Thoracic aorta (tissue), 2 donors: Measurements from ENCODE around the gene RFESD. TPM values are rescaled to one million over a fixed set of nuclear protein-coding genes. Genes with fewer than 3 reads are reported as not detected.

Experiments used
- ATAC-seq: fragments of 150-250 bp; one replicate; pipeline ENCODE4 v1.8.0; 2017; ENCODE audit warnings: low read depth; ENCODE audit not compliant: insufficient number of reproducible peaks, low FRiP score
- DNase-seq: peaks from one replicate; pipeline ENCODE4 v3.0.0-alpha.2; 2020; ENCODE audit warnings: low spot score
- H3K27ac ChIP-seq, 2 donors: fragments of 200-600 bp; sonication (generic); 1 replicate in 1 of 2; 2 replicates in 1 of 2; pipeline ENCODE4 v1.5.1; 2016; ENCODE audit warnings: mild to moderate bottlenecking in 2 of 2, moderate library complexity in 2 of 2
- H3K27me3 ChIP-seq: fragments of 200-600 bp; sonication (generic); replicated peaks from 2 replicates; pipeline ENCODE4 v1.6.0; 2016; ENCODE audit warnings: mild to moderate bottlenecking; ENCODE audit not compliant: insufficient read depth
- H3K36me3 ChIP-seq: fragments of 200-600 bp; sonication (generic); one replicate; pipeline ENCODE4 v1.5.1; 2016
- H3K4me1 ChIP-seq, 2 donors: fragments of 200-600 bp; sonication (generic); 1 replicate in 1 of 2; 2 replicates in 1 of 2; pipeline versions ENCODE4 v1.5.1 to v1.6.0; 2016; ENCODE audit warnings: low read depth in 2 of 2, mild to moderate bottlenecking in 1 of 2; ENCODE audit not compliant: control insufficient read depth in 1 of 2
- H3K4me3 ChIP-seq: fragments of 200-600 bp; sonication (generic); 2 replicates; pipeline ENCODE4 v1.5.1; 2016; ENCODE audit warnings: mild to moderate bottlenecking
- H3K9me3 ChIP-seq: fragments of 200-600 bp; sonication (generic); 2 replicates; pipeline ENCODE4 v1.5.1; 2016
- total RNA-seq, 2 donors: library from RNA; depleted of rRNA; stranded (reverse); fragments of >200 nt; gene quantifications; one replicate each; pipeline versions ENCODE4 v1.1.0 to v1.2.3, GENCODE V29; 2016
- TF ChIP-seq, protein P1 (sequence below): fragments of 200-600 bp; sonication (generic); IDR thresholded peaks from one replicate; pipeline ENCODE4 v1.5.1; 2019; ENCODE audit warnings: antibody characterized with exemption

RFESD gene
- total RNA-seq, 2 donors from 2014 or later = 0.85 to 11.1 TPM

DNA sequence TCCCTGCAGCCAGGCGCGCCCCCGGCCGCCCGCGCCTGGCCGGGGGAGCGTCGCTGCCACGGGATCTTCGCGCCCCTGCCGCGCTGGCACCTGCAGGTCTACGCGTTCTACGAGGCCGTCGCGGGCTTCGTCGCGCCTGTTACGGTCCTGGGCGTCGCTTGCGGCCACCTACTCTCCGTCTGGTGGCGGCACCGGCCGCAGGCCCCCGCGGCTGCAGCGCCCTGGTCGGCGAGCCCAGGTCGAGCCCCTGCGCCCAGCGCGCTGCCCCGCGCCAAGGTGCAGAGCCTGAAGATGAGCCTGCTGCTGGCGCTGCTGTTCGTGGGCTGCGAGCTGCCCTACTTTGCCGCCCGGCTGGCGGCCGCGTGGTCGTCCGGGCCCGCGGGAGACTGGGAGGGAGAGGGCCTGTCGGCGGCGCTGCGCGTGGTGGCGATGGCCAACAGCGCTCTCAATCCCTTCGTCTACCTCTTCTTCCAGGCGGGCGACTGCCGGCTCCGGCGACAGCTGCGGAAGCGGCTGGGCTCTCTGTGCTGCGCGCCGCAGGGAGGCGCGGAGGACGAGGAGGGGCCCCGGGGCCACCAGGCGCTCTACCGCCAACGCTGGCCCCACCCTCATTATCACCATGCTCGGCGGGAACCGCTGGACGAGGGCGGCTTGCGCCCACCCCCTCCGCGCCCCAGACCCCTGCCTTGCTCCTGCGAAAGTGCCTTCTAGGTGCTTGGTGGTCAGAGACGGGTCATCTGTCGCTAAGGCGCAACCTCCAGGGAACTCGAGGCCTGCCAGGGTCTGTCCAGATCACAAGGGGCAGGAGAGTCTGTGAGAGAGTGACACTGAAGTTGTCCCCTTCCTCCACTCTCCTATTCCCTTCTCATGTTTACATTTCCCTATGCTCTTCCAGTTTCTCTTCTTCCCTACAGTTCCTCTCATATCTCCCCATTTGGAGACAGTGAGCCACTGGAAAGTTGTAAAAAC lies 25.4 kb upstream of the RFESD start:
- peak overlapping the region in 1 of 2 donors; percentile 2 for H3K27ac ChIP-seq
- H3K4me1 ChIP-seq = peaks cover 0 to 17% of the 10 kb centered on the region in 2 donors
- TF ChIP-seq, protein P1, sequence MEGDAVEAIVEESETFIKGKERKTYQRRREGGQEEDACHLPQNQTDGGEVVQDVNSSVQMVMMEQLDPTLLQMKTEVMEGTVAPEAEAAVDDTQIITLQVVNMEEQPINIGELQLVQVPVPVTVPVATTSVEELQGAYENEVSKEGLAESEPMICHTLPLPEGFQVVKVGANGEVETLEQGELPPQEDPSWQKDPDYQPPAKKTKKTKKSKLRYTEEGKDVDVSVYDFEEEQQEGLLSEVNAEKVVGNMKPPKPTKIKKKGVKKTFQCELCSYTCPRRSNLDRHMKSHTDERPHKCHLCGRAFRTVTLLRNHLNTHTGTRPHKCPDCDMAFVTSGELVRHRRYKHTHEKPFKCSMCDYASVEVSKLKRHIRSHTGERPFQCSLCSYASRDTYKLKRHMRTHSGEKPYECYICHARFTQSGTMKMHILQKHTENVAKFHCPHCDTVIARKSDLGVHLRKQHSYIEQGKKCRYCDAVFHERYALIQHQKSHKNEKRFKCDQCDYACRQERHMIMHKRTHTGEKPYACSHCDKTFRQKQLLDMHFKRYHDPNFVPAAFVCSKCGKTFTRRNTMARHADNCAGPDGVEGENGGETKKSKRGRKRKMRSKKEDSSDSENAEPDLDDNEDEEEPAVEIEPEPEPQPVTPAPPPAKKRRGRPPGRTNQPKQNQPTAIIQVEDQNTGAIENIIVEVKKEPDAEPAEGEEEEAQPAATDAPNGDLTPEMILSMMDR = no peak
- H3K36me3 ChIP-seq = no peaks in the 10 kb centered on the region
- H3K27me3 ChIP-seq = no peaks in the 10 kb centered on the region
- H3K9me3 ChIP-seq = no peaks in the 10 kb centered on the region
- peak overlapping the region; percentile 83 for H3K4me3 ChIP-seq
- DNase-seq = no peak
- ATAC-seq = peak; percentile 11

DNA sequence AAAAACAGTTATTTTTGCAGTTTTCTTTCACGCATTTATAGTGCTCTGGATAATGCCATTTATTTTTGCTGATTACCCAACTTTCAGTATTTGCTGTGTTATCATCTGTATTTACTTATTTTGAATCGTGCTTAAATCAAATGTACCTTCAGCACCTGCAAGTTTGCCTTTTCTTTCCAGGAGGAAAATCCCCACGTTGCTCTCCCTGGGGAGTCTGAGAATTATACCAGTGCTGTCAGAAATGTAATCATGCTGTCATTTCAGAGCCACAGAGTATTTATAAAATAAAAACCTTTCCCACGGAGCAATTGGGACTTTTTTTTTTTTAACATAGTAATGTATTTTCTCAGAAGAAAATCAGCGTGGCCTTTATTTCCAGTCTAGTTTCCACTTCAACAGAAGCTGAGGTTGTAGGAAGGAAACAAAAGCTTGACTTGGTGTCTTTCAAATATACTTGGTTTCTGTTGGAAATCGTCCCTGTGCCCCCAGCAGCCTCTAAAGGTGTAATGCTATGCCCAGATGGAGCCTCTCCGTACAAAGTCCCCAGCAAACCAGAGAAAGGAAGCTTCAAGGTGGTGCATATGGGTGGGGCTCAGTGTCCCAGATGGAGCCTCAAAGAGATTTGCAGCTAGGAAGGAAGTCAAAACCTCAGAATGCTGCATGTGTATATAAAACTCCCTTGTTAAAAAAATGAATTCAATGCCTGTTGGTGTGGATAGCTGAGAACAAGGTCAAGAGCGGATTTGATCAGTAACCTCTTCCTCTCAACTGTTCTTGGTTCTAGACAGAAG lies 24.5 kb upstream of the RFESD start:
- peaks cover 5 to 24% of the 10 kb centered on the region in 2 donors for H3K4me1 ChIP-seq
- peak overlapping the region; percentile 83 for H3K4me3 ChIP-seq
- H3K27me3 ChIP-seq = no peaks in the 10 kb centered on the region
- TF ChIP-seq, protein P1 = no peak
- H3K9me3 ChIP-seq = no peaks in the 10 kb centered on the region
- H3K27ac ChIP-seq = no peak overlapping the region
- DNase-seq = no peak
- no peak for ATAC-seq
- no peaks in the 10 kb centered on the region for H3K36me3 ChIP-seq

DNA sequence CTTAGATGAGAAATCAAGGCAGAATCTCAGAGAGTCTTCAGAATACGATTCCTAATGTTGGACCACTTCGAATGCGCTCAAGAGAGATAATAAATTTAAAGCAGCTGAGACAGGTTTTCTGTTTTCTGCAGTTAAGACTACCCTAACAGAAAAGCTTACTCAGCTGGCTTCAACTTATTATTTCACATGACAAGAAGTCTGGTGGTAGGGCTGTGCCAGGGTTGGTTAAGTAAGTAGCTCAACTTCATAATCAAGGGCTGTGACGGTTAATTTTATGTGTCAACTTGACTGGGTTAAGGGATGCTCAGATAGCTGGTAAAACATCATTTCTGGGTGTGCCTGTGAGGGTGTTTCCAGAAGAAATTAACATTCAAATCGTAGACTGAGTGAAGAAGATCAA lies 22.9 kb upstream of the RFESD start:
- H3K4me3 ChIP-seq = no peak overlapping the region
- H3K4me1 ChIP-seq = peaks cover 5 to 26% of the 10 kb centered on the region in 2 donors
- H3K36me3 ChIP-seq = no peaks in the 10 kb centered on the region
- no peaks in the 10 kb centered on the region for H3K27me3 ChIP-seq
- TF ChIP-seq, protein P1 = no peak
- no peaks in the 10 kb centered on the region for H3K9me3 ChIP-seq
- H3K27ac ChIP-seq = no peak overlapping the region
- ATAC-seq = no peak
- DNase-seq = no peak

DNA sequence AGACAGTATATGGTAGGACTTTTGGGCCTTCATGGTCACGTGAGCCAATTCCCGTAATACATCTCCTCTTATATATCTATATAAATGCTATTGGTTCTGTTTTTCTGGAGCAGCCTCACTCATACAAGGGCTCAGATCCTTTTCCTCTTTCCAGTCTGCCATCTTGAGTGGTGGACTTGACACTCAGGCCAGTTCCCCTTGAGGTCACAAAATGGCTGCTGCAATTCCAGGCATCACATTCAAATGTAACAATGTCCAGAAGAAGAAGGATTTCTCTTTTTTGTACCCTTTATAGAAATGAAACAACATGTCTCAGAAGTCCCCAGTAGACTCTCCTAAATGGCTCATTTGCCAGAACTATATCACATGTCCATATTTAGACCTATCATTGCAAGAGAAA lies 22.2 kb upstream of the RFESD start:
- TF ChIP-seq, protein P1 = no peak
- DNase-seq = no peak
- peaks cover 5 to 22% of the 10 kb centered on the region in 2 donors for H3K4me1 ChIP-seq
- no peak overlapping the region for H3K4me3 ChIP-seq
- no peaks in the 10 kb centered on the region for H3K27me3 ChIP-seq
- ATAC-seq = no peak
- no peaks in the 10 kb centered on the region for H3K9me3 ChIP-seq
- H3K27ac ChIP-seq = no peak overlapping the region
- no peaks in the 10 kb centered on the region for H3K36me3 ChIP-seq

DNA sequence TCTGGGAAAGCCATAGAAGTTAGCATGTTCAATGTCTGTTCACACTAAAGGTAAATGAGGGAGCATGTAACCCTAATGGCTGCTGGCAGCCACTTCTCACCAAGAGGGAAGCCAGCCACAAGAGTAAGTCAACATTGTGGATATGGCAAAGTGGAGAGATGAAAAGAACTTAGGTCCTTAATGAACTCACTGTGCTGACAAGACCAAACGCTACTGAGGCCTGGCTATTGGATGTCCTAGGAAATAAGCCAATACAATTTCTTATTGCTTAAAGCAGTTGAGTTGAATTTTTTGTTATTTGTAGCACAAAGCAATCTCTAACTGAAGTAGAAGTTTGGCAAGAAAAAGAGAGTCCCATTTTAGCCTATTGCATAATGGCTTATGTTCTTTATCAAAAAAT lies 19.9 kb upstream of the RFESD start:
- Histone ChIP-seq H3K27me3 (no peaks in the 10 kb centered on the region), H3K9me3 (no peaks in the 10 kb centered on the region), H3K36me3 (no peaks in the 10 kb centered on the region), H3K27ac (peak overlapping the region in 1 of 2 donors; percentile 18), H3K4me3 (no peak overlapping the region), H3K4me1 (peaks cover 16 to 21% of the 10 kb centered on the region in 2 donors)
- DNase-seq = no peak
- no peak for ATAC-seq
- TF ChIP-seq, protein P1 = no peak
